IMR-90 (cell line): ENCODE data around the gene GSDMA.

Experiments
- CEBPB ChIP-seq: IDR thresholded peaks from 2 replicates; pipeline ENCODE4 v1.6.1; 2012; ENCODE audit warnings: low read depth, low read length, improper control_type of control experiment
- CHD1 ChIP-seq: IDR thresholded peaks from 2 replicates; pipeline ENCODE4 v1.6.1; 2012; ENCODE audit warnings: low read depth, low read length, improper control_type of control experiment
- POLR2A ChIP-seq: IDR thresholded peaks from 2 replicates; pipeline ENCODE4 v1.6.1; 2012; ENCODE audit warnings: mild to moderate bottlenecking, low read depth, low read length
- RAD21 ChIP-seq: IDR thresholded peaks from 2 replicates; pipeline ENCODE4 v1.6.1; 2012; ENCODE audit warnings: low read length, improper control_type of control experiment
- RCOR1 ChIP-seq: IDR thresholded peaks from 2 replicates; pipeline ENCODE4 v1.6.1; 2012; ENCODE audit warnings: mild to moderate bottlenecking, low read length, improper control_type of control experiment; ENCODE audit not compliant: insufficient replicate concordance
- SMC3 ChIP-seq: fragments of 150-350 bp; IDR thresholded peaks from 2 replicates; pipeline ENCODE4 v1.6.1; 2016; ENCODE audit warnings: low read depth, mild to moderate bottlenecking, antibody characterized with exemption, low read length, moderate library complexity
- TF ChIP-seq, protein P1 (sequence below): fragments of 150-350 bp; IDR thresholded peaks from 2 replicates; pipeline ENCODE4 v1.6.1; 2017; ENCODE audit warnings: mild to moderate bottlenecking, antibody characterized with exemption, low read length, low read depth
- TF ChIP-seq, protein P2 (sequence below): conservative IDR thresholded peaks from 2 replicates; pipeline ENCODE4 v1.5.1; 2012; ENCODE audit warnings: mild to moderate bottlenecking, low read depth, low read length, improper control_type of control experiment

- TF ChIP-seq, protein P1, sequence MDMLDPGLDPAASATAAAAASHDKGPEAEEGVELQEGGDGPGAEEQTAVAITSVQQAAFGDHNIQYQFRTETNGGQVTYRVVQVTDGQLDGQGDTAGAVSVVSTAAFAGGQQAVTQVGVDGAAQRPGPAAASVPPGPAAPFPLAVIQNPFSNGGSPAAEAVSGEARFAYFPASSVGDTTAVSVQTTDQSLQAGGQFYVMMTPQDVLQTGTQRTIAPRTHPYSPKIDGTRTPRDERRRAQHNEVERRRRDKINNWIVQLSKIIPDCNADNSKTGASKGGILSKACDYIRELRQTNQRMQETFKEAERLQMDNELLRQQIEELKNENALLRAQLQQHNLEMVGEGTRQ: no peak
- TF ChIP-seq, protein P2, sequence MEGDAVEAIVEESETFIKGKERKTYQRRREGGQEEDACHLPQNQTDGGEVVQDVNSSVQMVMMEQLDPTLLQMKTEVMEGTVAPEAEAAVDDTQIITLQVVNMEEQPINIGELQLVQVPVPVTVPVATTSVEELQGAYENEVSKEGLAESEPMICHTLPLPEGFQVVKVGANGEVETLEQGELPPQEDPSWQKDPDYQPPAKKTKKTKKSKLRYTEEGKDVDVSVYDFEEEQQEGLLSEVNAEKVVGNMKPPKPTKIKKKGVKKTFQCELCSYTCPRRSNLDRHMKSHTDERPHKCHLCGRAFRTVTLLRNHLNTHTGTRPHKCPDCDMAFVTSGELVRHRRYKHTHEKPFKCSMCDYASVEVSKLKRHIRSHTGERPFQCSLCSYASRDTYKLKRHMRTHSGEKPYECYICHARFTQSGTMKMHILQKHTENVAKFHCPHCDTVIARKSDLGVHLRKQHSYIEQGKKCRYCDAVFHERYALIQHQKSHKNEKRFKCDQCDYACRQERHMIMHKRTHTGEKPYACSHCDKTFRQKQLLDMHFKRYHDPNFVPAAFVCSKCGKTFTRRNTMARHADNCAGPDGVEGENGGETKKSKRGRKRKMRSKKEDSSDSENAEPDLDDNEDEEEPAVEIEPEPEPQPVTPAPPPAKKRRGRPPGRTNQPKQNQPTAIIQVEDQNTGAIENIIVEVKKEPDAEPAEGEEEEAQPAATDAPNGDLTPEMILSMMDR: no peak
- TF ChIP-seq POLR2A (no peak), RCOR1 (no peak), SMC3 (no peak), CEBPB (no peak), RAD21 (no peak), CHD1 (no peak)
Measured at GRCh38 chr17:39971076-39971603, 8.3 kb downstream of the GSDMA start.
